Sigmoid colon (tissue), 4 donors: ENCODE data around the gene GRID1.

Experiments used
- POLR2A ChIP-seq, 2 donors: fragments of 450-650 bp; IDR thresholded peaks; one replicate each; pipeline ENCODE4 v1.6.1; 2016; ENCODE audit warnings: antibody characterized with exemption in 2 of 2, mild to moderate bottlenecking in 2 of 2, moderate library complexity in 2 of 2
- POLR2AphosphoS5 ChIP-seq, 4 donors: sonication (generic); formaldehyde crosslinking; IDR thresholded peaks; one replicate each; pipeline ENCODE4 v1.6.1; 2017; ENCODE audit warnings: antibody characterized with exemption in 4 of 4
- TF ChIP-seq, protein P1 (sequence below), 4 experiments: fragments of 450-650 bp in 3 of 4; fragments of 200-600 bp in 1 of 4; IDR thresholded peaks; one replicate each; pipeline ENCODE4 v1.5.1; 2016 to 2019; ENCODE audit warnings: antibody characterized with exemption in 4 of 4, mild to moderate bottlenecking in 3 of 4, moderate library complexity in 2 of 4

DNA sequence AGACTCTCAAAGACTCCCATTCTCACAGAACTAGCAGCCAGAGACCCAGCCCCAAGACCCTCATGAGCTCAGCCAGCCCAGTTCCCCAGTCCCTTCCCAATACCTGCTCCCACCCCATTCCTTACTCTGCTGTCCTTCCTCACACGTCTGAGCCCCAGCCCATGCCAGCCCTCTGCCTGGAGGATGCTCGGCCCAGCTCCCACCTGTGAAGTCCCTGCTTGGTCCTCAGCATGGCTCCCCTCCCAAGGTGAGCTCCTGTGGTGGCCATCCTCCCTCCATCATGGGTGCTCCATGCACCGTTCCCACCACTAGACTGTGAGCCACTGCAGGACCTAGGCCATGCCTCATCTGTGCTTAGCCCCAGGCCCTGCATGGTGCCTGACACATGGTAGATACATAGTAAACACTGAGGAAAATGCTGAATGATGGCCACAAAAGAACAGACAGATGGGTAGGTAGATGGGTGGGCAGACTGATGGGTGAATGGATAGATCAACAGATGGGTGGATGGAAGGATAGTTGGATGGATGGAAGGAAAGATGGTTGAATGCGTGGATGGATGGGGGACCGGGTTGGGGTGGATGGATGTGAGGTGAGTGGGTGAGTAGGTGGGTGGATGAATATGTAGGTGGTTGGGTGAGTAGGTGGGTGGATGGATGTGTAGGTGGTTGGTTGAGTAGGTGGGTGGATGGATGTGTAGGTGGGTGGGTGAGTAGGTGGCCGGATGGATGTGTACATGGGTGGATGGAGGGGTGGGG, 138.9 kb downstream of the GRID1 start:
- TF ChIP-seq, protein P1, sequence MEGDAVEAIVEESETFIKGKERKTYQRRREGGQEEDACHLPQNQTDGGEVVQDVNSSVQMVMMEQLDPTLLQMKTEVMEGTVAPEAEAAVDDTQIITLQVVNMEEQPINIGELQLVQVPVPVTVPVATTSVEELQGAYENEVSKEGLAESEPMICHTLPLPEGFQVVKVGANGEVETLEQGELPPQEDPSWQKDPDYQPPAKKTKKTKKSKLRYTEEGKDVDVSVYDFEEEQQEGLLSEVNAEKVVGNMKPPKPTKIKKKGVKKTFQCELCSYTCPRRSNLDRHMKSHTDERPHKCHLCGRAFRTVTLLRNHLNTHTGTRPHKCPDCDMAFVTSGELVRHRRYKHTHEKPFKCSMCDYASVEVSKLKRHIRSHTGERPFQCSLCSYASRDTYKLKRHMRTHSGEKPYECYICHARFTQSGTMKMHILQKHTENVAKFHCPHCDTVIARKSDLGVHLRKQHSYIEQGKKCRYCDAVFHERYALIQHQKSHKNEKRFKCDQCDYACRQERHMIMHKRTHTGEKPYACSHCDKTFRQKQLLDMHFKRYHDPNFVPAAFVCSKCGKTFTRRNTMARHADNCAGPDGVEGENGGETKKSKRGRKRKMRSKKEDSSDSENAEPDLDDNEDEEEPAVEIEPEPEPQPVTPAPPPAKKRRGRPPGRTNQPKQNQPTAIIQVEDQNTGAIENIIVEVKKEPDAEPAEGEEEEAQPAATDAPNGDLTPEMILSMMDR (IDR thresholded peaks at IDR 0.05): no peak
- TF ChIP-seq POLR2A (IDR thresholded peaks at IDR 0.05) (no peak), POLR2AphosphoS5 (IDR thresholded peaks at IDR 0.05) (no peak)
